Fibroblast of upper back skin (primary cell): ENCODE results near the gene ADARB1.

Source experiments
- DNase-seq: peaks from one replicate; pipeline ENCODE4 v3.0.0-alpha.2; 2013

ADARB1 gene

DNA sequence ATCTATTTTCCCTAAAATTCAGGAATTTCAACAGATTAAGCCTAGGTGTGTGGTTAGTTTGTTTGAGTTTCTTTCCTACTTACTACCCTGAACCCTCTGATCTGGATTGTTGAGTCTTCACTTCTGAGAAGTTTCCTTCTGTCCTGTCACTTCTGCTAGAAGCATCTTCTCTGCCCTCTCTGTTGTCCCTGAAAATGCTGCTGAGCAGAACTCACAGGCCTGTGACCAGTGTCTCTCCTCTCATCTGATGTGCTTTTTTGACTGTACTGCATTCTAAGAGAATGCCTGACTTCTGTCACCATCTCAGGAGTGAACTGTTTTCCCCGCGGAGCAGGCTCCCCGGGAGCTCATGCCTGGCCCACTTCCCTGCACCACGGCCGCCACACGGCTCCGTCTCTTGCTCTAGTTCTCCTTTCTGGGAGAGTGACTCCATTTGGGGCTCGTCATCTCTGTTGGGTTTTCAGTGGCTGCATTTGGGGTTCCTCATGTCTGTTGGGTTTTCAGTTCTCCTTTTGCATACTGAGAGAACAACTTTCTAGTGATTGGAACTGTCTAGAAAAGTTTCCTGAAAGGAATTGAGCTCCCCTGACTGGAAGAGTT is 135.4 kb downstream of the ADARB1 start:
- no peak for DNase-seq

DNA sequence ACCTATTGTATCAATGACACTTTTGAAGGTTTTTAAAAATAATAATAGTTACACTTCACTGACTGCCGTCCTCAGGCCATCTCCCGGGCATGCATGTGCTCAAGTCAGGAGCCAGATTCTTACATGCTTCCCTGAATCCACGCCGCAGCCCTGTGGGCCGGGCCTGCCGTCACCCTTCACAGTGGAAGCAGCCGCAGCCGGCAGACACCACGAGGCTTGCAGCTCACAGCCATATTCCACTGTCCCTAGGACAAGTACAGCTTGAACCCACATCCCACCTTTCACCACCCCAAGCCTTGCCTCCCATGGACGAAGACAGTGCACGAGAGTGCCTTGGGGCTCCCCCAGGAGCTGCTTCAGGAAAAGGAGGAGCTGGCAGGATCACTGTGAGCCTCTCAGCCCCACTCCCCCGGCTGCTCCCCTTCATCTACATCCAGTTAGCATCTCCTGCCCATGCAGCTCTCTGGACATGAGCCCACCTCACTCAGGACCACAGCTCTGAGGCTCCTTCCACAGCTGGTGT is 136.1 kb downstream of the ADARB1 start:
- DNase-seq, result no peak

- DNase-seq, result no peak
Observed at GRCh38 chr21:45211661-45212060, 137.3 kb downstream of the ADARB1 start.

GRCh38 chr21:45213392-45213791 is 139.0 kb downstream of the ADARB1 start:
- DNase-seq, result no peak

- DNase-seq, result no peak
Observed at GRCh38 chr21:45215213-45215612, 140.8 kb downstream of the ADARB1 start.

GRCh38 chr21:45217010-45217409 is 142.6 kb downstream of the ADARB1 start:
- no peak for DNase-seq

- DNase-seq, result peak; percentile 30
Observed at GRCh38 chr21:45219517-45219916, 145.1 kb downstream of the ADARB1 start.

- DNase-seq, result peak; percentile 34
Observed at GRCh38 chr21:45220071-45220481, 145.7 kb downstream of the ADARB1 start.

GRCh38 chr21:45220714-45221490 is 146.5 kb downstream of the ADARB1 start:
- no peak for DNase-seq

DNA sequence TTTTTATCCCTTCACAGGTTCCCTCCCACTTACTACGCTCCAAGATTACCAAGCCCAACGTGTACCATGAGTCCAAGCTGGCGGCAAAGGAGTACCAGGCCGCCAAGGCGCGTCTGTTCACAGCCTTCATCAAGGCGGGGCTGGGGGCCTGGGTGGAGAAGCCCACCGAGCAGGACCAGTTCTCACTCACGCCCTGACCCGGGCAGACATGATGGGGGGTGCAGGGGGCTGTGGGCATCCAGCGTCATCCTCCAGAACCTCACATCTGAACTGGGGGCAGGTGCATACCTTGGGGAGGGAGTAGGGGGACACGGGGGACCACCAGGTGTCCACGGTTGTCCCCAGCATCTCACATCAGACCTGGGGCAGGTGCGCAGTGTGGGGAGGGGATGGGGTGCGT is 147.6 kb downstream of the ADARB1 start:
- DNase-seq, result no peak

- DNase-seq, result no peak
Observed at GRCh38 chr21:45223236-45224185, 149.1 kb downstream of the ADARB1 start.

DNA sequence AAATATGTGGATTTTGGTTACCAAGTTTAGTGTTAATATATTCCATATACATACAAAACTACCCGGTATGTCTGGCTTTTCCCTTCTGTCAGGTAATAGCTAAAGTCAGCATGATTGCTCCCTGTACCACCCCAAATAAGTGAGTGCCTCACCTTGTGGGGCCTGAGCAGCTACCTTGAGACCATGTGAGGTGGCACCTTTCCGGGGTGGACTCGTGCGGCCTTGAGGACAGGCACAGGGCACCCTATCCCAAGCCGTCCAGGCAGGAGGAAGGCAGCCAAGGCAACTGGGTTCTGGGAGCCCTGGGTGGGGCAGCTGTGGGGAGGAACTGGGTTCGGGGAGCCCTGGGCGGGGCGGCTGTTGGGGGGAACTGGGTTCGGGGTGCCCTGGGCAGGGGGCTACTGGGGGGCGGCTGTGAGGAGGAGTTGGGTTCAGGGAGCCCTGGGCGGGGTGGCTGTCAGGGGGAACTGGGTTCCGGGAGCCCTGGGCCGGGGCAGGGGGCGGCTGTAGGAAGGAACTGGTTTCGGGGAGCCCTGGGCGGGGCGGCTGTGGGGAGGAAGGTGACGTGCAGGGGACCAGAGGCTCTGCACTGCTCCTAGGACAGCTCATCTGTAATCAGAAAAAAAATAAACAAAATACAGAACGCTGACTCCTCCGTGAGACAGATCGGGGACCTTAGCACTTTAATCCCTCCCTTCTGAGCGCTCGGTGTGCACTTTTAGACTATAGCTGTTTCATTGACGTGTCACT is 150.0 kb downstream of the ADARB1 start:
- no peak for DNase-seq

GRCh38 chr21:45225041-45225740 is 150.8 kb downstream of the ADARB1 start:
- DNase-seq, result no peak

GRCh38 chr21:45225741-45226327 is 151.5 kb downstream of the ADARB1 start:
- no peak for DNase-seq

- DNase-seq, result no peak
Observed at GRCh38 chr21:45226540-45227326, 152.4 kb downstream of the ADARB1 start.

- DNase-seq, result no peak
Observed at GRCh38 chr21:45227735-45228134, 153.4 kb downstream of the ADARB1 start.

GRCh38 chr21:45228171-45228641 is 153.8 kb downstream of the ADARB1 start:
- DNase-seq, result peak; percentile 99

GRCh38 chr21:45228656-45229240 is 154.4 kb downstream of the ADARB1 start:
- DNase-seq, result no peak

DNA sequence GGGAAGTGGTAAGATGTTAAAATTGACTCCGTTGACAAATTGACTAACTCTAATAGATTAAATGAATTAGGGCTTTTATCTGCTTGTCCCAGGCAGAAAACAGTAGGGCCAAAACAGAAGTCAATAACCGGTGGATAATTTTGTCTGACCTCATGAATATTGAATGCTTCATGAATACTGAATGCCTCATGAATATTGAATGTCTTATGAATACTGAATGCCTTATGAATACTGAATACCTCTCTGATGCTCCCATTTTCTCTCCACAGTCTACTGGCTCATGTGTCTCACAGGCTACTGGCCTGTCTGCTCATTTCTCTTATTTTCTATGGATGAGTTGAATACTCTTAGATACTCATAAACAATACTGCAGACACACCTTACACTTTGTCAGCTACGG is 157.3 kb downstream of the ADARB1 start:
- DNase-seq, result no peak

GRCh38 chr21:45234127-45234526 is 159.7 kb downstream of the ADARB1 start:
- no peak for DNase-seq
